Neural progenitor cell (in vitro differentiated cells): ENCODE data around the gene PMVK. TPM values are rescaled to one million over a fixed set of nuclear protein-coding genes. Genes with fewer than 3 reads are reported as not detected.

ENCODE experiments used
- DNase-seq: peaks from one replicate; pipeline ENCODE4 v3.0.0-alpha.2; 2016; ENCODE audit warnings: low spot score
- H2AFZ ChIP-seq: fragments of 200-600 bp; sonication (generic); replicated peaks from 2 replicates; pipeline ENCODE4 v1.6.1; 2016; ENCODE audit warnings: antibody characterized with exemption
- H3F3A ChIP-seq: fragments of 200-600 bp; sonication (generic); 2 replicates; pipeline ENCODE4 v1.6.1; 2016; ENCODE audit warnings: antibody characterized with exemption, low read depth
- H3K27ac ChIP-seq: fragments of 200-600 bp; sonication (generic); 2 replicates; pipeline ENCODE4 v1.5.1; 2016; ENCODE audit warnings: mild to moderate bottlenecking
- H3K27me3 ChIP-seq: fragments of 200-600 bp; sonication (generic); 2 replicates; pipeline ENCODE4 v1.6.1; 2016; ENCODE audit warnings: mild to moderate bottlenecking, moderate library complexity
- H3K36me3 ChIP-seq: fragments of 200-600 bp; sonication (generic); 2 replicates; pipeline ENCODE4 v1.5.1; 2016
- H3K4me1 ChIP-seq: fragments of 200-600 bp; sonication (generic); 2 replicates; pipeline ENCODE4 v1.6.1; 2016; ENCODE audit warnings: mixed run types
- H3K4me2 ChIP-seq: fragments of 200-600 bp; sonication (generic); 2 replicates; pipeline ENCODE4 v1.6.1; 2016
- H3K4me3 ChIP-seq: fragments of 200-600 bp; sonication (generic); 2 replicates; pipeline ENCODE4 v1.5.1; 2016
- H3K79me2 ChIP-seq: fragments of 200-600 bp; sonication (generic); 2 replicates; pipeline ENCODE4 v1.6.1; 2016; ENCODE audit warnings: low read depth
- H3K9ac ChIP-seq: fragments of 200-600 bp; sonication (generic); 2 replicates; pipeline ENCODE4 v1.6.1; 2016
- H3K9me3 ChIP-seq: fragments of 200-600 bp; sonication (generic); 2 replicates; pipeline ENCODE4 v1.5.1; 2016; ENCODE audit warnings: low read depth
- H4K20me1 ChIP-seq: fragments of 200-600 bp; sonication (generic); 2 replicates; pipeline ENCODE4 v1.6.1; 2016; ENCODE audit warnings: low read depth
- H3K27ac Mint-ChIP-seq: 3 replicates; pipeline ENCODE4 v1.8.0; 2021; ENCODE audit warnings: mixed read lengths
- H3K27me3 Mint-ChIP-seq: 2 replicates; pipeline ENCODE4 v1.8.0; 2022; ENCODE audit warnings: low read depth, mild to moderate bottlenecking, inconsistent platforms, moderate library complexity, mixed read lengths; ENCODE audit not compliant: insufficient read depth
- H3K36me3 Mint-ChIP-seq: 3 replicates; pipeline ENCODE4 v1.8.0; 2021; ENCODE audit warnings: mixed read lengths
- H3K4me1 Mint-ChIP-seq: 3 replicates; pipeline ENCODE4 v1.8.0; 2021; ENCODE audit warnings: mixed read lengths
- H3K4me3 Mint-ChIP-seq: 3 replicates; pipeline ENCODE4 v1.8.0; 2021; ENCODE audit warnings: mild to moderate bottlenecking, moderate library complexity, mixed read lengths
- H3K9me3 Mint-ChIP-seq: 3 replicates; pipeline ENCODE4 v1.8.0; 2020; ENCODE audit warnings: mixed read lengths
- CTCF ChIP-seq: fragments of 200-600 bp; sonication (generic); IDR thresholded peaks from 2 replicates; pipeline ENCODE4 v1.5.1; 2017; ENCODE audit warnings: antibody characterized with exemption, mild to moderate bottlenecking
- EZH2 ChIP-seq: fragments of 200-600 bp; sonication (generic); IDR thresholded peaks from 2 replicates; pipeline ENCODE4 v1.6.1; 2017; ENCODE audit warnings: antibody characterized with exemption, mild to moderate bottlenecking, moderate library complexity
- EZH2phosphoT487 ChIP-seq: fragments of 200-600 bp; sonication (generic); IDR thresholded peaks from 2 replicates; pipeline ENCODE4 v1.6.1; 2017; ENCODE audit warnings: antibody characterized with exemption
- total RNA-seq: library from RNA; depleted of rRNA; stranded (reverse); fragments of >200 nt; gene quantifications from 2 replicates; pipeline ENCODE4 v1.2.3, GENCODE V29; 2015; ENCODE audit warnings: low replicate concordance

The PMVK gene
- total RNA-seq, 1 donor from 2014 or later: 4.3 TPM

GRCh38 chr1:154879038-154879421 is 57.5 kb downstream of the PMVK start:
- no peaks in the 10 kb centered on the region for H3K9me3 ChIP-seq
- no peaks in the 10 kb centered on the region for H3K36me3 ChIP-seq
- H3K27ac ChIP-seq: no peak overlapping the region
- Mint-ChIP-seq H3K9me3 (no peaks in the 10 kb centered on the region), H3K36me3 (no peaks in the 10 kb centered on the region), H3K4me3 (no peak overlapping the region), H3K27ac (peak overlapping the region; percentile 6), H3K4me1 (peaks cover 25% of the 10 kb centered on the region), H3K27me3 (peaks cover 11% of the 10 kb centered on the region)
- H3K4me3 ChIP-seq: no peak overlapping the region
- peaks cover 5% of the 10 kb centered on the region for H3K4me1 ChIP-seq
- H4K20me1 ChIP-seq: no peaks in the 10 kb centered on the region
- DNase-seq: no peak
- H2AFZ ChIP-seq: no peak overlapping the region
- H3K27me3 ChIP-seq: no peaks in the 10 kb centered on the region
- H3K4me2 ChIP-seq: no peak overlapping the region
- TF ChIP-seq CTCF: no peak
- no peak for TF ChIP-seq EZH2
- no peak for TF ChIP-seq EZH2phosphoT487
- no peaks in the 10 kb centered on the region for H3F3A ChIP-seq
- no peaks in the 10 kb centered on the region for H3K79me2 ChIP-seq
- H3K9ac ChIP-seq: no peak overlapping the region

GRCh38 chr1:154878371-154879037 is 58.0 kb downstream of the PMVK start:
- H3K4me3 Mint-ChIP-seq: no peak overlapping the region
- H3K79me2 ChIP-seq: no peaks in the 10 kb centered on the region
- DNase-seq: peak; percentile 95
- H3K4me1 Mint-ChIP-seq: peaks cover 23% of the 10 kb centered on the region
- peak overlapping the region; percentile 71 for H3K4me2 ChIP-seq
- no peaks in the 10 kb centered on the region for H3K27me3 ChIP-seq
- H3K36me3 Mint-ChIP-seq: no peaks in the 10 kb centered on the region
- no peaks in the 10 kb centered on the region for H3K9me3 ChIP-seq
- H3K27me3 Mint-ChIP-seq: peaks cover 11% of the 10 kb centered on the region
- TF ChIP-seq EZH2 (no peak), CTCF (peak; percentile 85)
- peak overlapping the region; percentile 85 for H2AFZ ChIP-seq
- H3K36me3 ChIP-seq: no peaks in the 10 kb centered on the region
- no peak overlapping the region for H3K9ac ChIP-seq
- no peaks in the 10 kb centered on the region for H4K20me1 ChIP-seq
- no peaks in the 10 kb centered on the region for H3K9me3 Mint-ChIP-seq
- H3K4me1 ChIP-seq: peaks cover 5% of the 10 kb centered on the region
- no peak overlapping the region for H3K27ac Mint-ChIP-seq
- H3F3A ChIP-seq: no peaks in the 10 kb centered on the region
- H3K4me3 ChIP-seq: peak overlapping the region; percentile 27
- H3K27ac ChIP-seq: no peak overlapping the region

- H3K27me3 ChIP-seq: no peaks in the 10 kb centered on the region
- H2AFZ ChIP-seq: no peak overlapping the region
- no peaks in the 10 kb centered on the region for H3K36me3 ChIP-seq
- H3K79me2 ChIP-seq: no peaks in the 10 kb centered on the region
- no peaks in the 10 kb centered on the region for H3K36me3 Mint-ChIP-seq
- H3K27ac ChIP-seq: no peak overlapping the region
- TF ChIP-seq EZH2 (no peak), EZH2phosphoT487 (no peak), CTCF (no peak)
- H4K20me1 ChIP-seq: no peaks in the 10 kb centered on the region
- H3K9ac ChIP-seq: no peak overlapping the region
- no peak for DNase-seq
- no peak overlapping the region for H3K4me3 ChIP-seq
- H3K4me3 Mint-ChIP-seq: no peak overlapping the region
- H3K27ac Mint-ChIP-seq: no peak overlapping the region
- H3K4me1 Mint-ChIP-seq: peaks cover 19% of the 10 kb centered on the region
- no peaks in the 10 kb centered on the region for H3K9me3 ChIP-seq
- H3K9me3 Mint-ChIP-seq: no peaks in the 10 kb centered on the region
- peaks cover 14% of the 10 kb centered on the region for H3K27me3 Mint-ChIP-seq
- no peak overlapping the region for H3K4me2 ChIP-seq
- no peaks in the 10 kb centered on the region for H3F3A ChIP-seq
- peaks cover 5% of the 10 kb centered on the region for H3K4me1 ChIP-seq
Observed at GRCh38 chr1:154877370-154877974, 59.0 kb downstream of the PMVK start.
